Effector CD4-positive, alpha-beta T cell (primary cell): ENCODE measurements around the gene XPR1.

Experiments
- DNase-seq: peaks from one replicate; pipeline ENCODE4 v3.0.0-alpha.2; 2020

The XPR1 gene

GRCh38 chr1:180896161-180896560, 264.3 kb downstream of the XPR1 start:
- no peak for DNase-seq

- DNase-seq: no peak
Observed at GRCh38 chr1:180898441-180899219, 266.8 kb downstream of the XPR1 start.

GRCh38 chr1:180899262-180899661, 267.4 kb downstream of the XPR1 start:
- DNase-seq: no peak

GRCh38 chr1:180901076-180901990, 269.5 kb downstream of the XPR1 start:
- DNase-seq: no peak

- no peak for DNase-seq
Observed at GRCh38 chr1:180902541-180902940, 270.7 kb downstream of the XPR1 start.

GRCh38 chr1:180905927-180906326, 274.1 kb downstream of the XPR1 start:
- DNase-seq: no peak

GRCh38 chr1:180906511-180906910, 274.7 kb downstream of the XPR1 start:
- no peak for DNase-seq

GRCh38 chr1:180907313-180908055, 275.7 kb downstream of the XPR1 start:
- no peak for DNase-seq

GRCh38 chr1:180908074-180908765, 276.4 kb downstream of the XPR1 start:
- no peak for DNase-seq

- no peak for DNase-seq
Observed at GRCh38 chr1:180909005-180909414, 277.2 kb downstream of the XPR1 start.

- DNase-seq: no peak
Observed at GRCh38 chr1:180909462-180909976, 277.7 kb downstream of the XPR1 start.

GRCh38 chr1:180911640-180912191, 279.9 kb downstream of the XPR1 start:
- no peak for DNase-seq

GRCh38 chr1:180912211-180912800, 280.5 kb downstream of the XPR1 start:
- no peak for DNase-seq

GRCh38 chr1:180912801-180913565, 281.2 kb downstream of the XPR1 start, which contains the start of gene KIAA1614:
Gene KIAA1614, plus strand, starts transcription at chr1:180912897. Its CDS starts 347 bp downstream, at chr1:180913244.
- no peak for DNase-seq

- DNase-seq: no peak
Observed at GRCh38 chr1:180915426-180915965, 283.7 kb downstream of the XPR1 start.

- DNase-seq: no peak
Observed at GRCh38 chr1:180916012-180916770, 284.4 kb downstream of the XPR1 start.

GRCh38 chr1:180916771-180917170, 284.9 kb downstream of the XPR1 start:
- no peak for DNase-seq

GRCh38 chr1:180917306-180918065, 285.7 kb downstream of the XPR1 start:
- DNase-seq: no peak

- DNase-seq: no peak
Observed at GRCh38 chr1:180918519-180918918, 286.7 kb downstream of the XPR1 start.
